ENCODE data around the gene NUDT16L1.
"Not testable (repeated sequence)": the region's sequence is repeated elsewhere in the genome, so short reads cannot be mapped to it uniquely, and the experiment has no call there.

Gene NUDT16L1

GRCh38 chr16:4728676-4729075 lies 35.3 kb downstream of the NUDT16L1 start:
- DNase-seq = no peak

DNA sequence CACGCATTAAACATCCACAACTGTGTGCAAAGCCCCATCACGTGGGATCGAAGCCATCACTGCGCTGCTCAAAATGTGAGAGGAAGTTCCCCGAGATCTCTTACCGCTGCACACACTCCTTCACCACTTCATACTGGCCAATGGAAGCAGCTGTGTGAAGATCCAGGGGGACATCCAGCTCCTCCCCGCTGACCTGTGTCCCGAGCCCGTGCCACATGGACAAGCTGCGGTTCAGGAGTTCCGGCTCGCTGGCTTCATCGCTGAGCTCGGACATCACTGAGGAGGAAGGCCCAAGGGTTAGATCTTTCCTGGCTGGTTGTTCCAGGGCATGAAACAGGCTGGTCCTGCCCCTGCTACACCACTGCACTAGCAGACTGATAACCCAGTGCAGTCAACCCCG lies 36.5 kb downstream of the NUDT16L1 start:
- DNase-seq = no peak

- no peak for DNase-seq
These were observed 39.9 kb downstream of the NUDT16L1 start for GRCh38 chr16:4733211-4733742.

- DNase-seq = no peak
These were observed 40.3 kb downstream of the NUDT16L1 start for GRCh38 chr16:4733747-4734062.

DNA sequence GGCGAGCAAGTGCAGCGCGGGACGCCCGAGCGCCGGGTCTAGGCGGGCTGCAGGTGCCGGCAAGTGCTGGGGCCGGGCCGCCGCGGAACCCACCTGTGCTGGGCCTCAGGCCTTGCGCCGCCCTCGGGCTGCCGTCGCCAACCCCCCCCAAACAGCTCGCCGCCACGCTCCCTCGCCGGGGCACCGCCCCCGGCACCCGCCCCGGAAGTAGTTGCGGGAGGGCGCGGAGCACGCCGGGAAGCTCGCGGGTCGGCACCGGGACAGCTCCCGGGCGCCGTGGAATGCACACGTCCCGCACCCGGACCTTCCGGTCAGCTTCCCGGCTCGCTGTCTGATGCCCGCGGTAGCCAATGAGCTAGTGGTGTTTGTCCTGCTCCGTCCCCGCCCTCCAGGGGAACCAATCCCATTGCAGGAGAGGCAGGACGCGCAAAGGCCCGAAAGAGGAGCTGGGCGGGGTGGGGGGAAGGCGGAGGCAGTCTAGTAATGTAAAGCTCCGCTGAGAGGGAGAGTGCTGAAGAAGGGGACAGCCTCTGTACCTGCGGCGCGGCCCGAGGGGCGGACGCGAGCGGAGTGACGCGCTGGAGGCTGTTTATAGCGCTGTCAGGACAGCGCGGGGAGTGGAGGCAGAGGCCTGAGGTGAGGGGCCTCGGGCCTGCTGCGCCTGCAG lies 40.8 kb downstream of the NUDT16L1 start, which contains the start of the genes ANKS3 and DNAAF8:
Gene ANKS3, minus strand, starts transcription at position 209 of the 667 bp plus-strand sequence. CDS start 4,122 bp downstream, outside the sequence.
Gene DNAAF8, plus strand, starts transcription at position 475 of the 667 bp plus-strand sequence. CDS start 1,978 bp downstream, outside the sequence.
- DNase-seq = peak; percentile 82

GRCh38 chr16:4734730-4735535 lies 41.6 kb downstream of the NUDT16L1 start:
- DNase-seq = peak; percentile 46

DNA sequence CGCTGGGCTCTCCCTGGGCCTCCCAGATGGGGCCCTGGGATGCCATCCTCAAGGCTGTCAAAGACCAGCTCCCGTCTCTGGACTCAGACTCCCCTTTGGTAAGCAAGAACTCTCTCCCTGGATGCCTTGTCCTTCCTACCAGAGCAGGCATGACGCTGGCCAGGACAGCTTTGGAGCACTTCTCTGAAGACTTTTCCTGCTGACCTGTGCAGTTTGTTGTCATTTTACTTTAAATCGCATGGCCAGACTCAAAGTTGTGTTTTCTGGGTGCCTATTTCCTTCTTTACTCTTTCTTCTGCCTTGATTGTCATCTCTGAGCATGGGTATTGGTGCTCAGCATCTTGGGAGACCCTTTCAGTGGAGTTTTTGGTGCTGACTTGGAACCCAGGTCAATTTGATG lies 43.2 kb downstream of the NUDT16L1 start:
- no peak for DNase-seq

GRCh38 chr16:4737545-4737944 lies 44.2 kb downstream of the NUDT16L1 start:
- no peak for DNase-seq

DNA sequence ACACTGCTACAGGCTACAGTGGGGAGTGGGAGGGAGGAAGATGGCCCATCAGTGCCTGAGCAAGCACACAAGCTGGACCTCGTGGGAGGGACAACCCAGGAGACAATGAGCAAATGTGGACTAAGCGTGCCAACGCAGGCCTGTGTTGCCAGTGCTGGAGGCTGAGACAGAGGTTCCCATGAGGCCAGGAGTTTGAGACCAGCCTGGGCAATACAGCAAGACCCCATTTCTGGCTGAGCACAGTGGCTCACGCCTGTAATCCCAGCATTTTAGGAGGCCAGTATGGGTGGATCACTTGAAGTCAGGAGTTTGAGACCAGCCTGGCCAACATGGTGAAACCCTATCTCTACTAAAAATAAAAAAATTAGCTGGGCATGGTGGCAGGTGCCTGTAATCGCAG lies 45.0 kb downstream of the NUDT16L1 start:
- not testable (repeated sequence) for DNase-seq

- peak; percentile 5 for DNase-seq
These were observed 50.0 kb downstream of the NUDT16L1 start for GRCh38 chr16:4743226-4743878.

DNA sequence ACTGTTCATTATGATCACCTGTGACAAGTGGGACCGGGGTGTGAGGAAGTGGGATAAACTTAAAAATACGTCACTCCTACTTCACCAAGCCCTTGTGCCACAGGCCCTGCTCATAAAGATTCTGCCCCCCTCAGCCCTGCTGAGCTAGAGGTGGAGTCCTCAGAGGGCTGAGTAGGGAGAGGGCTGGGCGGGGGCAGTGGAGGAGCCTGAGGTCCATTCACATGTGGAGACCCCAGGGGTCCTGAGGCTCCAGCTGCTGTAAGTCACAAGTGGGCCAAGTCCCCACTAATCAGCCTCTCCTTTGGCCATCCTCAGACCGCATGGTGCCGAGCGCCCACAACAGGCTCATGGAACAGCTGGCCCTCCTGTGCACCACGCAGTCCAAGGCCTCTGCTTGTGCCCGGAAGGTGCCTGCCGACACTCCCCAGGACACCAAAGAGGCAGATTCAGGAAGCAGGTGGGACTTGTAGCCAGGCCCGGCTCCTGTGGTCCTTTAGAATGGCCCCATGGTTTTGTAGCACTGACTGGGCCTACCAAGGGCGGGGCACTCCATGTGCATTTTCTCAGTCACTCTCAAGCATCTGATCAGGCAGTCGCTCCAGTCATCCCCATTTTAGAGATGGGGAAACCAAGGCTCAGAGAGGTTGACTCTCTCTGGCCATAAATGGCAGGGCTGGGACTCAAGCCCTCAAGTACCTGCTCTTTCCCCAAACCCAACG lies 51.4 kb downstream of the NUDT16L1 start:
- DNase-seq = no peak

- DNase-seq = no peak
These were observed 51.9 kb downstream of the NUDT16L1 start for GRCh38 chr16:4745274-4745569.
